HG03045 (cell line): ENCODE data around the gene ING3.

Experiments used
- ATAC-seq: cut with Tn5 transposase; IDR thresholded peaks from one replicate; pipeline ENCODE4 v1.9.1; 2021; ENCODE audit warnings: mild to moderate bottlenecking, moderate library complexity; ENCODE audit not compliant: unreplicated experiment

ING3 gene

DNA sequence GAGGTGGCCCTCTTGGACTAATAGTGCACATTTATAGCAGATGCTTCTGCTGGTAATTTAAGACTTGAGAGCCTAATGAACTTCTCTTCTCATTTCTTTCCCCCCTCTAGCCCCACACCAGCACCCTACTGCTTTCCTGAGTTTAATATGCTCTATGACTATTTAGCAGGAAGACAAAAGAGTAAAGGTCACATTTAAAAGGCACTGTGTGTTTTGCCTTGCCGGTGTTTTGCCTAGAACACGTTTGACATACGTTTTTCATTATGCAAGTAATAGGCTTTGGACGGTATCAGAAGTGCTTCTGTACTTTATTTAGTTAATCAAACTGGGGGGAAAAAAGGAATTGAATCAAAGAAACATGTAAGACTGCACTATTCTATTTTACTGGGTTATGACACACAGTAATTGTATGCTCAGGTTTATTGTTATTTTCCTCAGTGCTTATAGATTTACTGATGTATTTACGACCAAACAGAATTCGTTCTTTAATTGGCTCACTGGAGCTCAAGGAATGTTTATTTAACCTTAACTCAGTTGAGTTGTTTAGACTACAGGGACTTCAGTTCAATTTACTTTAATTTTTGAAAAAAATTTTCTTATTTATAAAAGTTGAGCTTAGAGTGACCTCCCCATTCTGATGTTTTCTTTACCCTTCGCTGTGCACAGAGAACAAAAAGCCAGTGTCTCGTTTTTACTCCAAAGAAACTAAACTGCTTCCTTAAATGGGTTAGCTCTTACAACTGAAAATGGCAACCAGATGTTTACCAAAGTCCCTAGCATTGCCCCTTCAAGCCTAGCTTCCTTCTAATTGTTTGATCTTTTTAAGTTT is 73.3 kb downstream of the ING3 start:
- no peak for ATAC-seq

DNA sequence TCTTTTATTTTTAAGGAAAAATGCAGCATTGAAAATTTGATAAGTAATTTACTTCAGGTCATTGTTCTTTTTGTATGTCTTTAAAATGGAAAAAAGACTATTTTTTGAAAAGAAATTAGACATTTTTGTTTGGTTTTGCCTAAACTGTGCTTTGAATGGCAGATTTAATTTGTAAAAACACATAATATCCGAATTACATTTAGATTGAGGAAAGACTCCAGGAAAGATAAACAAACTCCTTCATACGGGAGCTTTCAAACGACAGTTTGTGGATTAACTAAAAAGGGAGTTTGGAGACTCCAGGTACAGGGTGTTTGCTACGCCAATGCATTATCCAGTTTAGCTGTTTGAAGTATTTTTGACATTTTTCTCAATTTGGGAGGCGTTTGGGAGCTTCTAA is 74.0 kb downstream of the ING3 start:
- ATAC-seq = no peak

DNA sequence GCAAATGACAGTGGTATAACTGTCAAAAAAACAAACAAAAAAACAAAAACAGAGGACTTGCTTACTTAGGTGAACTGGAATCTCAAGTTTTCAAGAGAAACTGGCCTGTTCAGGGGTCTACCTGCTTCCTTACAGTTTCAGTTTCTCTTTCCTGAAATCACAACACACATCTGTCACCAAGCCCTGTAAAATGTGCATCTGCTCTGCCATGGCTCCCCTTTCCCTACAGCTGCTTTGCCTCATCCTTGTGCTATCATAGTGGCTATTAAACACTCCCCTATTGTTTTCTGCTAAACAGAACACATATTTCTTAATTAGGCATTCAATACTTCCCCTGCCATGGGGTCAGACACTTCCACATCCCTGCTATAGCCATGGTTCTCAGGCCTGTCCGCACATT is 75.6 kb downstream of the ING3 start:
- no peak for ATAC-seq

DNA sequence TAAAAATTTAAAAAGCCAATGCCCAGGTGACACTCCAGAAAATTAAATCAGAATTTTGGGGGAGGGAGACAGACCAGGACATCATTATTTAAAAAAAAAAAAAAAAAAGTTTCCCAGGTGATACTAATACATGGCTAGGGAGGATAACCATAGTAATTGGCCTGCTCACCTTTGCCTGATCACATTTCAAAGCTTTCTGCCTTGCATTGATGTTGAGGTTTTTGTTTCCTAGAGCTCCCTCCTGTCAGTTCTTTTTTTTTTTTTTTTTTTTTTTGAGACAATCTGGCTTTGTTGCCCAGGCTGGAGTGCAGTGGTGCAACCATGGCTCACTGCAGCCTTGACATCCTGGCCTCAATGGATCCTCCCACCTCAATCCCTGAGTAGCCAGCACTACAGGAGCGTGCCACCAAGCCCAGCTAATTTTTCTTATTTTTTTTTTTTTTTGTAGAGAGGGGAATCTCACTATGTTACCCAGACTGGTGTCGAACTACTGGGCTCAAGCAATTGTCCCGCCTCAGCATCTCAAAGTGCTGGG is 76.1 kb downstream of the ING3 start:
- ATAC-seq = no peak
